Measurements from ENCODE around the gene CADM1.

Gene CADM1

DNA sequence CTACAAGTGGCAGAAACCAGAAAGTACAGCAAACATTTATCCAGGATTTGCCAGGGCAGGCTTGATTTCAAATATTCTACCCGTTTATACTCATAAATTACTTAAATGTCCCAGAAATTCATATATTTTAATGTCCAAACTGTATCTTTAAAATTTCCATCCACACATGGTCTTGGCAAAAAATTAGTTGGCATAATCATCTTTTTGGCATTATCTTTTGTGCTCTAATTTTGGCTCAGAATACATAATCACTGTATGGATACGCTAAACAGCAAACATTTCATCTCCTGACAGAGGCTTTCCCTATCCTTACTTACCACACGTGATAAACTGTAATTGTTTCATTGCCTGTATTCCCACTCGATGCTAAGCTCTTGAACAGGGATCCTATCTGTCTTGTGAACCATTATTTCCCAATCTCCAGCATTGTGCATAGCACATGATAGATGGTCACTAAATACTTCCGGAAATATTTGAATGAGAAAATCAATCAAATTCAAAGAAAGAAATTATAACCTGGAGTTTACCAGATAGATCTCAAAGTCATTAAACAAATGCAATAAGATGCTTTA lies 64.2 kb downstream of the CADM1 start:
- no peak for FAIRE-seq

GRCh38 chr11:115439385-115439784 lies 64.8 kb downstream of the CADM1 start:
- no peak for FAIRE-seq

DNA sequence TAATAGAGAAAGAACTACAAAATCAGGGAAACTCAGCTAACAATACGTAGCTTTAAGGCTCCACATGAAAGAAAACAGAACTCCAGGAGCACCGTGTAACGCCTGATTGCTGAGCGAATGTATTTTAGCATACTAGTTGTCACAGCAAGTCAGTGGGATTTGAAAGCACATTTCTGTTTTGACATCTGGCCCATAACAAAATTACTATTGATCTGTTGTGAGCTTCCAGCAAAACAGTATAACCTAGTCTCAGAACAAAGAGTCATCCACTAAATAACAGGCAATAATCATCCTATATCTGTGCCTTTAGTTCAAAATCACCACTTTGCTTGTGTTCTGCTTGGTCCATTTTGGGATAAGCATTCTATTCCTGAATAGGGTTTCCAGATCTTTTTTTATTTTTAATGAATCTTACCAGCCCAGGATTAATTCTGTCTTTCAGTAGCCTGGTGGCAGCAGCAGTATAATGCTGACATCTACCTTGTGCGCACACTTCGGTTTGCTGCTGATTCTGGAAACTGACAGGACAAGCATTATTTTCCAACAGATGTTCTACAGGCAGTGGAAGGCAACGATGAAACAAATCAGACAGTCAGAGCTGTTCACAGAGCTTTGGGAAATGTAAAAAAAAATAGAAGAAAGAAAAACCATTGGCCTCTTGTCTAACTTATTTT lies 66.2 kb downstream of the CADM1 start:
- FAIRE-seq, result no peak

DNA sequence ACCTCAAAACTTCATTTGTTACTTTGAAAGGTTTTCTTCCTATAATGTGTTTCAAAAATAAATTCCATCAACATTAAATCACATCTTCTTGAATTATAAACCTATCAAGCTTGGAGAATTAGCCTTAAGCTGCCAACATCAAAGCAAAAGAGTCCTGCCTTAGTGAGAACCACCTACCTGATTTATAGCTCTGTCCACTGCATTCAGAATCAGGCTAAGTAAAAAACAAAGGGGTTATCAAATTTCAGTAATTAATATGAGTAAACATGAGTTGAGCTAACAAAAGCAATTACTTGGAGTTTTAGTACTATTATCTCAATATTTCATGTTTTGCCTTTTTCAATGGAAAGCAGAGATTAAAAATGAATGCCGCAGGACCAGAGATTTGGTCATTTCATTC lies 73.9 kb downstream of the CADM1 start:
- FAIRE-seq, result no peak

- FAIRE-seq, result no peak
Observed at GRCh38 chr11:115428306-115428705, 75.9 kb downstream of the CADM1 start.

DNA sequence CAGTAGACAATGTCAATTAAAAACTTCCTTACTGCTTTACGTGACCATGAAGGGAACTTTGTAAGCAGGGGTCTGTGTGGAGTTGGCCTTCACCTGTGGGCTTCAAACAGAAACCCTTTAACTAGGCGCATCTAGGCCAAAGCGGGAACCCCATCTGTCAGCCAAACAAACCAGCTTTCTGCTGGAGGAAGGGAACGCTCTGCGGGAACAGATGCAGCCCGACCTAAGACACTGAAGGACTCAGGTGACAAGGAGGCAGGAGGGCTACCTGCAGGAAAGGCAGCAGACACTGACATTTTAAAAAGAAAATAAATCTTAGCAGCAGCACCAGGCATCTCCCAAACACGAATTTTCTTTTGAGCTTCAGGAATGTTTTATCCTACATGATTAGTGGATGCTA lies 78.4 kb downstream of the CADM1 start:
- FAIRE-seq, result no peak

- FAIRE-seq, result no peak
Observed at GRCh38 chr11:115425250-115425649, 79.0 kb downstream of the CADM1 start.

DNA sequence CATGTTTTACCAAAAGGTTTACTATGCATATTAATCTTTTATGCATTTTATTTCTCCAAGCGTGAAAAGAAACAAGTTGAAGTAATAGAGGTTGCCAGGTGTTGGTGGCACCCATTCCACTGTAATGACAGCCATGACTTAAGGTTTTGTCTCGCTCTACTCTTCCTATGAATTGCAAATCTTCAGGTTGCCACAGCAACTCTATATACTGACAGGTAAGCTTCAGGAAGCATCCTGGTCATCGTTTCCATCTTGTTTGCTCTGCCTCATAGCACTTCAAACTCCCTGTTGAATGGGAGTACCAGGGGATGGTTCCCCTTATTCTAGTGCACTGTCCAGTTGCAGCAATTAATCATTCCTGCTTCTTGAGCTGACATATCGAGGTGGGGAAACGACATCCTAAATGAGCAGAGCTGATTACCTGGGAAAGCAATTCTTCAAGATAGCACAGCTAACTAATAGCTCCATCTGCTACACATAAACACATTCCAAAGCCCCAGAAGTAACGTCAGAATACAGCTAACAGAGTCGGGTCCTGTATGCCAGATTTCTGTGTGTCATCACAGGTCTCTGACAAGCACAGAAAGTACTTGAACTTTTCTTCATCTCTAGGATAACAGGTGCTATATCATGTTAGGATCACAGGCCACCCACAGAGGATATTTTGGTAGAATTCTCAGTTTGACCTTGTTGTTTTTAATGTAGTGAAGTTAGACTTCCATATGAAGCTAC lies 80.3 kb downstream of the CADM1 start:
- no peak for FAIRE-seq

GRCh38 chr11:115421992-115422689 lies 82.1 kb downstream of the CADM1 start:
- FAIRE-seq, result no peak

GRCh38 chr11:115421352-115421991 lies 82.7 kb downstream of the CADM1 start:
- no peak for FAIRE-seq

GRCh38 chr11:115420505-115420904 lies 83.7 kb downstream of the CADM1 start:
- FAIRE-seq, result no peak

DNA sequence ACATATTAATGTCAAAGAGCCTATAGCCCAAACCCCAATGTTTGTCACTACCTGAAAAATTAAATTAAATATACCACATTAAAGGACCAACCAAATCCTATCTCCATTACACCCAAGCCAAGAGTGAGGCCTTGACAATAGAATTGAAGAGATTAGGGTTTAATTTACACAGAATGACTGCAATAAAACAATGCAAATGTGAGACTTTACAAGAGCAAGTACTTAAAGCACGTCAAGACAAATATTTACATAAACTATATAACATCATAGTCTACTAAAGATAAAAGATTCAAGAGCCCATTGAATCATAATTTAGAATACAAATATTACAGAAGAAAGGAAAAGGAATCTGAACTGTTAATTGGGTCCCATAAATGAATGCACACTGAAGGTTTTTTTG lies 85.6 kb downstream of the CADM1 start:
- no peak for FAIRE-seq

DNA sequence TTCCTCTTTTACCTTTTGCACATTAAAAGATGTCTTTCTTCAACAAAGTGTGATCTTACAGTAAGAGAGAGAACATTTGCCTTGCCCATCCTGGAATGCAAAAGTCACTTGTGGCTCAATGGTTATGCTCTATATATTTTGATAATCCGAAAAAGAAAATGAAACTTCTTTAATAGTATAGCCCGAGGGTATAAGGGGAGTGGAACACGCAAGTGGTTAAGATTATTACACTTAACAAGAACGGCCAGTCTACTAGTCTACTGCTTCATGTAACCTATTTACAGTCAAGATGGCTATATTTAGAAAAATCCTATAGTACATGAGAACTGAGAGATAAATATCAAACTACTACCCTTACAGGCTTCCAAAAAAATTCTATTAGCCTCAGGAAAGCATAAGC lies 86.1 kb downstream of the CADM1 start:
- no peak for FAIRE-seq

- FAIRE-seq, result no peak
Observed at GRCh38 chr11:115411120-115411519, 93.1 kb downstream of the CADM1 start.

DNA sequence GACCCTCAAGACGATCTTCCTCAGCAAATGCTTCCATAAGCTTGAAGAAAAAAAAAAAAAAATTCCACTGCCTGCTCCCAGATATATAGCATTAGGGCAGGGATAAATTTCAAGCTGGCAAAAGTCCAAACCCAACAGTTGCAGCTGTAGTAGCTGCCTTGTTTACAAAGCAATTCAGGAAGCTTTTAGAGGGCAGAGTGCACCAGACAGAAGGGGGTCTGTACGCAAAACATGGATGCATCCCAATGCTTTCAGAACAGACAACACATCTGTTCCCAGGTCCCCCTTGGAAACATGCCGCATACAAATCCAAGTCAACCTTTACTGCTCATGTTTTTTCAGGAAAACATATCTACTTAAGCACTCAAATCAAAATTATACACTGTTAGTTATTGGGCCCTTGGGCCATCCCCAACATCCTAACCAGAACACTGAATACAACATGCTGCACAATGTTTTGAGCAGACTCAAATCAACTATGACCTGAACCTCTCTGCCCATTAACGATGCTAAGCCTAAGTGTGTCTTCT lies 94.5 kb downstream of the CADM1 start:
- no peak for FAIRE-seq

- no peak for FAIRE-seq
Observed at GRCh38 chr11:115409116-115409670, 95.0 kb downstream of the CADM1 start.

DNA sequence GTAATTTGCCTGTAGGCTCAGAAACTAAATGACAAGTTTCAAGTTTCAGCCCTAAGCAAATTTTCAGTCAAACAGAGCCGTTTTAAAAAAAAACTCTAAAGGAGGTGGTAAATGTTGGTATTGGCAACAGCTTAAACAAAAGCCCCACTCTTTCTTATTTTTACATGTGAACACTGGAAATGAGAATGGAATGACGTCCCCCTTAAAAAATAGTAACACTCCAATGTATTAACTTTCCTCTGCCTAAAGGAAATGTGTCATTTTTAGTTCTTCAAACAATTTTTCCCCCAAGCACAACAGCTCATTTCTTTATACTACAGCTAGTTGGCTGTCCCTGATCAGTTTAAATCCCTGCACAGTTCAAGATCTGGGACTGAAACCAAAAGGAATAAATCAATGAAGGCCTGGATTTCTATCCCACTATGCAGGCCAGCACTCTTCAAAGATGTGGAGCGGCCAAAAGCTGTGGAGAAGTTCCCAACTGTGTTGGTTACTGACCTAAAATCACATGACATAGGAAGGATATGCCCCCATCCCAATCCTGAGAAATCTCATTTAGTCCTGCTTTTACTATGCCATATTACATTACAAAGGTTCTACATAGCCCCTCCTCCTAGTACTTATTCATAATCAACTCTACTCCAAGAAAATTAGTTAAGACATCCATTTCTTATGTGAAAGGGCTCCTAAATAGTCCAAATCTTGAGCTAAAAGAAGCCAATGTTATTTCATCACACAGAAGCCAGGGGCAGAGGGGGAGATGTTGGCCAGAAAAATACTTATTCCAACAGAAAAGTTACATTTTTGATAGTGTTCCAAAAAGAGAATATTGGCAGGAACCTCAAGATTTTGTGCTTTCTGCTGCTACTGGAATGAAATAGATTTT lies 95.9 kb downstream of the CADM1 start:
- FAIRE-seq, result no peak

DNA sequence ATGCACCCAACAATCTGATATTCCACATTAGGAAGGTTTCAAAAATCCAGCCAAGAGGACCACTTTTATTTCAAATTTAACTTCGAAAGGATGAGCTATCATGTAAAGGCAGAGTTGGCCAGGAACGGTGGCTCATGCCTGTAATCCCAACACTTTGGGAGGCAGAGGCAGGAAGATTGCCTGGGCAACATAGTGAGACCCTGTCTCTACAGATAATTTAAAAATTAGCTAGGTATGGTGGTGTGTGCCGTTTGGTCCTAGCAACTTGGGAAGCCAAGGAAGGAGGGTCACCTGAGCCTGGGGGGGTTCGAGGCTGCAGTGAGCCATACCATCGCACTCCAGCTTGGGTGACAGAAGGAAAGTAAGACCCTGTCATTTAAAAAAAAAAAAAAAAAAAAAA lies 96.7 kb downstream of the CADM1 start:
- FAIRE-seq, result no peak

- peak; percentile 88 for FAIRE-seq
Observed at GRCh38 chr11:115406404-115406803, 97.8 kb downstream of the CADM1 start.

DNA sequence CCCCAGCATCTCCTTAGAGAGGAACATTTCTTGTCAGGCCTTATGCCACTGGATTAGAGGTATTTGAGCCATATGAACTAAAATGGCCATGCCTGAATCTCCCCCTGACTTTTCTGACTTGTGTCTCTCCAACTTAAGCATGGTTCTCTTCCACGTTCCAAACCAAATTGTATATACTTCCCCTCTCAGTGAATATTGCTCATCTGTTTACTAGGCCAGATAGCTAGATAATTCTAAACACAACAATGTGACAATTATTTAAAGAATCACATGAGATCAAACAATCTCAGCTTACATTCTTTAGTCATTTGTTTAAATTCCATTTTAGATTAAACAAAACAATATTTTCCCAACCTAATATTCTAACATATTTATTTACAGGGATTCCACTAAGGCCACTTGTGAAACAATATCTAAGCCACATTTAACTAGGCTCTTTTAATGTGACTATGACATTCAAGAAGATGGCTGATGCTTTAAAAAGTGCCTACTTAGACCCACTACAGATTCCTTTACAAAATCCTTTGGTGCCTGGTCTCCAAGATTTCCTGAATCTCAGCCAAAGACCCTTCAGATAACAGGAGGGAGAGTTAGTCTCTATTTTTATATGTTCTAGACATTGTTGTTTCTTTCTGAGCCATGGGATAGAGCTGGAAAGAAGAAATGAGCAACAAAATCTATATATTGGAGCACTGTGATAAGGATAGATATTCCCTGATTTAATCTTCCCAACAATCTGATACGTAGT lies 105.7 kb downstream of the CADM1 start:
- FAIRE-seq, result no peak

- FAIRE-seq, result no peak
Observed at GRCh38 chr11:115396533-115396932, 107.7 kb downstream of the CADM1 start.

Measured in colon (tissue), 2 donors.